Mesenchymal stem cell (in vitro differentiated cells and primary cell): Measurements from ENCODE around the gene SKA3.

Experiments used
- DNase-seq: peaks from one replicate; pipeline ENCODE4 v3.0.0-alpha.2; 2013
- H2AFZ ChIP-seq: one replicate; pipeline ENCODE4 v1.6.1; 2013; ENCODE audit warnings: low read depth, mild to moderate bottlenecking, control low read depth, inconsistent platforms, low read length, moderate library complexity
- H2AK5ac ChIP-seq: 2 replicates; pipeline ENCODE4 v1.6.1; 2013; ENCODE audit warnings: low read length, moderate library complexity, mild to moderate bottlenecking, inconsistent platforms; ENCODE audit not compliant: severe bottlenecking
- H2BK120ac ChIP-seq: one replicate; pipeline ENCODE4 v1.6.1; 2013; ENCODE audit warnings: low read depth, mild to moderate bottlenecking, inconsistent platforms, low read length, moderate library complexity
- H2BK12ac ChIP-seq, 2 experiments: one replicate each; pipeline ENCODE4 v1.6.1; 2013; ENCODE audit warnings: inconsistent platforms in 2 of 2, low read length in 2 of 2, mild to moderate bottlenecking in 2 of 2, moderate library complexity in 2 of 2, control low read depth in 1 of 2
- H2BK15ac ChIP-seq: one replicate; pipeline ENCODE4 v1.6.1; 2013; ENCODE audit warnings: mild to moderate bottlenecking, low read depth, inconsistent platforms; ENCODE audit not compliant: poor library complexity, severe bottlenecking
- H2BK5ac ChIP-seq: 2 replicates; pipeline ENCODE4 v1.6.1; 2013; ENCODE audit warnings: low read depth, mild to moderate bottlenecking, low read length, control low read depth, inconsistent platforms; ENCODE audit not compliant: poor library complexity, severe bottlenecking
- H3K14ac ChIP-seq, 2 experiments: one replicate each; pipeline ENCODE4 v1.6.1; 2013; ENCODE audit warnings: inconsistent platforms in 2 of 2, low read length in 2 of 2, control low read depth in 1 of 2, mild to moderate bottlenecking in 1 of 2, moderate library complexity in 1 of 2
- H3K18ac ChIP-seq, 2 experiments: one replicate each; pipeline ENCODE4 v1.6.1; 2013; ENCODE audit warnings: inconsistent platforms in 2 of 2, low read length in 2 of 2, control low read depth in 1 of 2, low read depth in 1 of 2, mild to moderate bottlenecking in 1 of 2
- H3K23ac ChIP-seq, 2 experiments: one replicate each; pipeline ENCODE4 v1.6.1; 2013; ENCODE audit warnings: inconsistent platforms in 2 of 2, low read length in 2 of 2, mild to moderate bottlenecking in 2 of 2, moderate library complexity in 2 of 2, control low read depth in 1 of 2
- H3K27ac ChIP-seq: 2 replicates; pipeline ENCODE4 v1.5.1; 2013; ENCODE audit warnings: mild to moderate bottlenecking, moderate library complexity, low read length, control low read depth, inconsistent platforms; ENCODE audit not compliant: poor library complexity, severe bottlenecking
- H3K27me3 ChIP-seq, 2 experiments: 2 replicates each; pipeline versions ENCODE4 v1.6.1 to v1.7.0; 2013; ENCODE audit warnings: low read length in 2 of 2, mild to moderate bottlenecking in 2 of 2, moderate library complexity in 2 of 2, control low read depth in 1 of 2, inconsistent platforms in 1 of 2; ENCODE audit not compliant: control insufficient read depth in 1 of 2, insufficient read depth in 1 of 2
- H3K36me3 ChIP-seq, 2 experiments: 2 replicates each; pipeline versions ENCODE4 v1.6.1 to v1.7.0; 2013; ENCODE audit warnings: low read length in 2 of 2, control low read depth in 1 of 2, inconsistent platforms in 1 of 2, low read depth in 1 of 2, mild to moderate bottlenecking in 1 of 2; ENCODE audit not compliant: insufficient read depth in 2 of 2, control insufficient read depth in 1 of 2
- H3K4ac ChIP-seq, 2 experiments: one replicate each; pipeline ENCODE4 v1.6.1; 2013; ENCODE audit warnings: inconsistent platforms in 2 of 2, low read length in 2 of 2, mild to moderate bottlenecking in 2 of 2, moderate library complexity in 2 of 2, control low read depth in 1 of 2, low read depth in 1 of 2
- H3K4me1 ChIP-seq: 2 replicates; pipeline ENCODE4 v1.6.1; 2013; ENCODE audit warnings: low read depth, low read length, control low read depth; ENCODE audit not compliant: control insufficient read depth, insufficient read depth
- H3K4me2 ChIP-seq: 2 replicates; pipeline ENCODE4 v1.6.1; 2013; ENCODE audit warnings: low read length, mild to moderate bottlenecking, inconsistent platforms; ENCODE audit not compliant: poor library complexity, severe bottlenecking
- H3K4me3 ChIP-seq, 2 experiments: 2 replicates each; pipeline versions ENCODE4 v1.5.1 to v1.7.0; 2013; ENCODE audit warnings: low read length in 2 of 2, mild to moderate bottlenecking in 2 of 2, control low read depth in 1 of 2, low read depth in 1 of 2; ENCODE audit not compliant: insufficient read depth in 1 of 2
- H3K79me1 ChIP-seq: replicated peaks from 2 replicates; pipeline ENCODE4 v1.6.1; 2013; ENCODE audit warnings: mild to moderate bottlenecking, control low read depth, low read length, inconsistent platforms; ENCODE audit not compliant: poor library complexity, severe bottlenecking
- H3K9ac ChIP-seq: 2 replicates; pipeline ENCODE4 v1.7.0; 2013; ENCODE audit warnings: mild to moderate bottlenecking, low read length, moderate library complexity
- H3K9me3 ChIP-seq: 2 replicates; pipeline ENCODE4 v1.7.0; 2013; ENCODE audit warnings: mild to moderate bottlenecking, low read length; ENCODE audit not compliant: control insufficient read depth
- H4K8ac ChIP-seq: one replicate; pipeline ENCODE4 v1.6.1; 2013; ENCODE audit warnings: inconsistent platforms, mild to moderate bottlenecking, low read length, moderate library complexity
- H4K91ac ChIP-seq: one replicate; pipeline ENCODE4 v1.6.1; 2013; ENCODE audit warnings: mild to moderate bottlenecking, low read length, inconsistent platforms
- WGBS: methylation state at CpG from one replicate; pipeline ENCODE4 v1.1.7; 2013; ENCODE audit warnings: mixed read lengths; 5-methylcytosine and 5-hydroxymethylcytosine counted together

The SKA3 gene

DNA sequence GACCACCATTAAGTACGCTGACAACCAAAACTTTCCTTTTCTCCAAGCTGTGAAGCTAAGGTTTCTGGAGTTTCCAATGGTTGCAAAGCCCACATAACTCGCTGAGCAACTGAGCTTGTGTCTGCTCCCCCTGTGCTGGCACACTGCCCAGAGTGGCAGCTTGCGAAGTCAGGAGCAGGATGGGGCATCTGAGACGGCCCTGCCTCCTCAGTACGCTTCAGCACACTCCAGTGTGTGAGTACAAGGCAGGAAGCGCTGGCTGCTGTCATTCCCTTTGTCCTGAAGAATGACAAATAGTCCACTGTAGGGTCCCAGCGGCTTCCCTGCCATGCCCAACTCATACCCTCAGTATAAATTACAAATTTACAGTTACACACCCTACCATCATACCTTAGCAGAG, 51.5 kb downstream of the SKA3 start:
- Histone ChIP-seq H3K4me2 (peak overlapping the region; percentile 6), H3K4me1 (no peaks in the 10 kb centered on the region), H3K36me3 (no peaks in the 10 kb centered on the region), H3K9me3 (no peaks in the 10 kb centered on the region), H3K27me3 (no peaks in the 10 kb centered on the region), H3K14ac (no peak overlapping the region), H3K27ac (peak overlapping the region; percentile 13), H3K4me3 (no peak overlapping the region), H3K18ac (peak overlapping the region in 1 of 2 experiments; percentile 38), H2BK15ac (no peak overlapping the region), H3K9ac (no peak overlapping the region), H3K79me1 (no peaks in the 10 kb centered on the region), H2BK5ac (no peak overlapping the region), H4K8ac (peak overlapping the region; percentile 84), H2BK120ac (no peak overlapping the region), H3K23ac (no peak overlapping the region), H4K91ac (peak overlapping the region; percentile 18), H2AFZ (no peak overlapping the region), H2BK12ac (no peak overlapping the region), H2AK5ac (no peak overlapping the region), H3K4ac (no peak overlapping the region)
- DNase-seq: peak; percentile 63
- 55% methylated on average over 6 of the region's 7 CpGs for WGBS

DNA sequence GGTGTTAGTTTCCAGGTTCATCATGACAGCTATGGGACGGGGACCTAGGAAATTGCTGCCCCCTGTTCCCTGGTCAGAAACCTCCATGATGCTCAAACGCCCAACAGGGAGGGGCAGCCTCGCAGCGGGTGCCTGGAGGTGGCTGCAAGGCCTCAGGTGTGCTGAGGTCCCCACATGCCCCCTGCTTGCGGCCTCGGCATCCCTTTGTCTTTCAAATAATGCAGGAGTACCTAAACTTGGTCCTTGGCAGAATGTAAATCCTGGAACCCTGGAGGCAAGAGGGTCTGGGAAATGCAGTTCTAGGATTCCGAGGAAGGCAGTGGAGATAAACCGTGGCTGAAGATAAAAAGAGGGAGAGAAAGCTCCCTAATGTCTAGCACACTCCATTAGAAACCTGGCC, 52.4 kb downstream of the SKA3 start:
- Histone ChIP-seq H3K9me3 (no peaks in the 10 kb centered on the region), H2BK120ac (no peak overlapping the region), H3K18ac (no peak overlapping the region), H3K23ac (no peak overlapping the region), H2BK5ac (no peak overlapping the region), H3K9ac (no peak overlapping the region), H3K79me1 (no peaks in the 10 kb centered on the region), H2AK5ac (peak overlapping the region; percentile 38), H4K91ac (peak overlapping the region; percentile 80), H4K8ac (no peak overlapping the region), H3K4me1 (no peaks in the 10 kb centered on the region), H3K27ac (no peak overlapping the region), H2BK12ac (peak overlapping the region in 1 of 2 experiments; percentile 63), H3K4ac (no peak overlapping the region), H3K36me3 (no peaks in the 10 kb centered on the region), H3K27me3 (no peaks in the 10 kb centered on the region), H2AFZ (no peak overlapping the region), H3K14ac (no peak overlapping the region), H3K4me2 (no peak overlapping the region), H2BK15ac (no peak overlapping the region), H3K4me3 (no peak overlapping the region)
- WGBS: 89% methylated on average over 7 of the region's 8 CpGs
- no peak for DNase-seq

DNA sequence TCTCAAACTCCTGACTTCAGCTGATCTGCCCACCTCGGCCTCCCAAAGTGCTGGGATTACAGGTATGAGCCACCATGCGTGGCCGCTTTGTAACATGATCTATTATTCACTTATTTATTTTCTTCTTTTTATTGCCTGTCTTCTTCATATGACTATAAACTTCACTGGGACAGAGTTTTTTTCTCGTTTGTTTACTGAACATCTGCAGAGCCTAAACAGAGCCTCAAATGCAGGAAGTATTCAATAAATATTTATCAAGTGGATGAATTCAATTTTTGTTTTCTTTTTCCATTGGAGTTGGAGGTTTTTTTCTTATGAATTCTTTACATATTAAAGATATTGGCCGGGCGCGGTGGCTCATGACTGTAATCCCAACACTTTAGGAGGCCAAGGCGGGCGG, 54.7 kb downstream of the SKA3 start:
- Histone ChIP-seq H2BK120ac (no peak overlapping the region), H3K79me1 (no peaks in the 10 kb centered on the region), H3K9me3 (peaks cover 5% of the 10 kb centered on the region), H3K23ac (no peak overlapping the region), H3K9ac (no peak overlapping the region), H3K27me3 (no peaks in the 10 kb centered on the region), H4K91ac (no peak overlapping the region), H3K27ac (no peak overlapping the region), H3K4ac (no peak overlapping the region), H2AK5ac (no peak overlapping the region), H3K4me1 (peaks cover 2% of the 10 kb centered on the region), H3K4me2 (no peak overlapping the region), H2BK15ac (no peak overlapping the region), H2BK12ac (no peak overlapping the region), H3K36me3 (no peaks in the 10 kb centered on the region), H2BK5ac (no peak overlapping the region), H3K14ac (no peak overlapping the region), H3K18ac (no peak overlapping the region), H3K4me3 (no peak overlapping the region), H4K8ac (no peak overlapping the region), H2AFZ (no peak overlapping the region)
- peak; percentile 25 for DNase-seq
- 78% methylated on average over 9 of the region's 9 CpGs for WGBS

DNA sequence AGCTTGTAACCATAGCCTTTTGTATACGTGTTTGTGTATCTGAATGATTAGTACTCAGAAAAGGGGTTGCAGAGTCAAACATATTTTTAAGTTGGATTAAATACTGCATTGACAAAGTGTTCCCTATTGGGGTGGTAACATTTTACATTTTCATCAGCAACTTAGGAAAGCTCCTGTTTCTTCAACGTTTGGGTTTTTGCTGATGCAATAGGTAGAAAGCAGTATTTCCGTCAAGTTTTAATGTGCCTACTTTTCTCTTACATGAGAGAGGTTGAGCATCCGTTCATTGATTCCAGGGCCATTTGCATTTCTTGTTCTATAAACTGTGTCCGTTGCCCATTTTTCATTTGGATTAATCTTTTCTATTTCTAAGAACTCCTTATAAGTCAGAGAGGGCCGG, 56.2 kb downstream of the SKA3 start:
- no peak overlapping the region for H3K14ac ChIP-seq
- H2BK15ac ChIP-seq: no peak overlapping the region
- H2BK12ac ChIP-seq: no peak overlapping the region
- no peak overlapping the region for H3K23ac ChIP-seq
- H3K4me1 ChIP-seq: peaks cover 2% of the 10 kb centered on the region
- H3K27ac ChIP-seq: no peak overlapping the region
- H2AK5ac ChIP-seq: no peak overlapping the region
- WGBS: 86% methylated on average over 6 of the region's 6 CpGs
- no peak for DNase-seq
- no peak overlapping the region for H3K18ac ChIP-seq
- no peak overlapping the region for H3K4ac ChIP-seq
- no peaks in the 10 kb centered on the region for H3K36me3 ChIP-seq
- H3K9me3 ChIP-seq: peaks cover 5% of the 10 kb centered on the region
- no peak overlapping the region for H2BK120ac ChIP-seq
- no peaks in the 10 kb centered on the region for H3K79me1 ChIP-seq
- no peak overlapping the region for H4K8ac ChIP-seq
- H3K4me3 ChIP-seq: no peak overlapping the region
- H2BK5ac ChIP-seq: no peak overlapping the region
- H3K4me2 ChIP-seq: no peak overlapping the region
- H3K9ac ChIP-seq: no peak overlapping the region
- H4K91ac ChIP-seq: no peak overlapping the region
- H2AFZ ChIP-seq: no peak overlapping the region
- H3K27me3 ChIP-seq: no peaks in the 10 kb centered on the region
